K562 (cell line): ENCODE measurements around the gene AIFM3. TPM values are rescaled to one million over a fixed set of nuclear protein-coding genes. Genes with fewer than 3 reads are reported as not detected.

Experiments used
- ELF2 ChIP-seq: fragments of 250-450 bp; sonication (Bioruptor Pico); IDR thresholded peaks from 2 replicates; pipeline ENCODE4 v1.5.0; 2021; ENCODE audit warnings: mild to moderate bottlenecking
- EWSR1 ChIP-seq: fragments of 450-650 bp; IDR thresholded peaks from 2 replicates; pipeline ENCODE4 v1.6.1; 2018; ENCODE audit warnings: borderline replicate concordance, mild to moderate bottlenecking, low read depth, moderate library complexity; ENCODE audit not compliant: partially characterized antibody
- NFYB ChIP-seq: IDR thresholded peaks from 2 replicates; pipeline ENCODE4 v1.6.1; 2011; ENCODE audit warnings: mild to moderate bottlenecking, moderate library complexity; ENCODE audit not compliant: insufficient read length; ENCODE audit errors: extremely low read depth
- NONO ChIP-seq, 2 experiments: fragments of 200-400 bp in 1 of 2; fragments of 450-650 bp in 1 of 2; formaldehyde crosslinking in 1 of 2; IDR thresholded peaks; 2 replicates each; pipeline ENCODE4 v1.6.1; 2017; ENCODE audit warnings: low read depth in 2 of 2, mild to moderate bottlenecking in 2 of 2, moderate library complexity in 2 of 2, low read length in 1 of 2
- NUFIP1 ChIP-seq: fragments of 450-650 bp; IDR thresholded peaks from 2 replicates; pipeline ENCODE4 v1.6.1; 2018; ENCODE audit not compliant: partially characterized antibody
- POLR2AphosphoS2 ChIP-seq: IDR thresholded peaks from 2 replicates; pipeline ENCODE4 v1.6.1; 2012; ENCODE audit warnings: low read length, improper control_type of control experiment
- POLR3G ChIP-seq: IDR thresholded peaks from 2 replicates; pipeline ENCODE4 v1.6.1; 2011; ENCODE audit not compliant: insufficient read length, insufficient replicate concordance; ENCODE audit errors: extremely low read depth
- POU5F1 ChIP-seq: fragments of 150-350 bp; IDR thresholded peaks from 2 replicates; pipeline ENCODE4 v1.6.1; 2014; ENCODE audit warnings: borderline replicate concordance, low read length, low read depth, mild to moderate bottlenecking; ENCODE audit not compliant: partially characterized antibody
- RCOR1 ChIP-seq, 2 experiments: IDR thresholded peaks; 2 replicates each; pipeline ENCODE4 v1.6.1; 2012; ENCODE audit warnings: low read depth in 2 of 2, low read length in 2 of 2, borderline replicate concordance in 1 of 2, improper control_type of control experiment in 1 of 2
- TAF1 ChIP-seq: IDR thresholded peaks from 2 replicates; pipeline ENCODE4 v1.6.1; 2011; ENCODE audit warnings: mild to moderate bottlenecking, low read length, moderate library complexity; ENCODE audit not compliant: insufficient read depth, control insufficient read depth, severe bottlenecking; ENCODE audit errors: extremely low read depth
- U2AF2 ChIP-seq: fragments of 200-400 bp; formaldehyde crosslinking; optimal IDR thresholded peaks from 2 replicates; pipeline ENCODE3; 2017; ENCODE audit warnings: low read depth, mild to moderate bottlenecking, low read length
- ZFP1 ChIP-seq: fragments of 450-650 bp; formaldehyde crosslinking; IDR thresholded peaks from 2 replicates; pipeline ENCODE4 v1.4.0; 2020; ENCODE audit warnings: mild to moderate bottlenecking, mixed read lengths
- polyA plus RNA-seq, 8 experiments: library from polyadenylated mRNA; depleted of rRNA in 4 of 8; stranded (reverse) in 5 of 8; unstranded in 3 of 8; fragments of >200 nt; fragmentation: Nextera tagmentation in 2 of 8; fragmentation: Illumina TruSeq in 1 of 8; extraction: Ambion mirVana in 2 of 8; extraction: Trizol in 1 of 8; gene quantifications; 2 replicates each; pipeline versions ENCODE4 v1.2.1 to v1.2.3, GENCODE V29; 2011 to 2014; ENCODE audit warnings: inconsistent platforms in 1 of 8, missing spikeins in 1 of 8
- total RNA-seq, 7 experiments: library from RNA; depleted of rRNA in 6 of 7; stranded (reverse); fragments of >200 nt in 6 of 7; fragmentation: Illumina TruSeq in 2 of 7; extraction: Trizol in 2 of 7; gene quantifications; 2 replicates each; pipeline versions ENCODE4 v1.2.1 to v1.2.3, GENCODE V29; 2011 to 2021; ENCODE audit warnings: low replicate concordance in 1 of 7
- TF ChIP-seq, protein P1 (sequence below): fragments of 250-450 bp; sonication (Bioruptor Pico); IDR thresholded peaks from 2 replicates; pipeline ENCODE4 v1.9.0; 2021; ENCODE audit warnings: mild to moderate bottlenecking
- TF ChIP-seq, protein P2 (sequence below), 2 experiments: fragments of 250-450 bp in 1 of 2; fragments of 450-650 bp in 1 of 2; sonication (Bioruptor Pico) in 1 of 2; IDR thresholded peaks; 2 replicates each; pipeline versions ENCODE4 v1.6.1 to v1.8.0; 2016 to 2021; ENCODE audit warnings: mild to moderate bottlenecking in 2 of 2, moderate library complexity in 2 of 2, missing compliant biosample characterization in 1 of 2, missing genetic modification characterization in 1 of 2
- TF ChIP-seq, protein P3 (sequence below): sonication (generic); formaldehyde crosslinking; IDR thresholded peaks from 2 replicates; pipeline ENCODE4 v1.8.1; 2023; ENCODE audit warnings: mild to moderate bottlenecking, missing genetic modification reagents
- TF ChIP-seq, protein P4 (sequence below): sonication (generic); formaldehyde crosslinking; IDR thresholded peaks from 2 replicates; pipeline ENCODE4 v1.8.1; 2023; ENCODE audit warnings: mild to moderate bottlenecking, missing genetic modification reagents
- TF ChIP-seq, protein P5 (sequence below): fragments of 250-450 bp; sonication (Bioruptor Pico); IDR thresholded peaks from 2 replicates; pipeline ENCODE4 v1.8.0; 2021; ENCODE audit warnings: moderate library complexity, mild to moderate bottlenecking, inconsistent platforms

Gene AIFM3
- total and polyA plus RNA-seq, 9 of the 15 experiments (the other 6 are each of a cell fraction or from before 2014, with no cell fraction given): 0.03 to 0.20 (median 0.07) TPM; not detected in 1

DNA sequence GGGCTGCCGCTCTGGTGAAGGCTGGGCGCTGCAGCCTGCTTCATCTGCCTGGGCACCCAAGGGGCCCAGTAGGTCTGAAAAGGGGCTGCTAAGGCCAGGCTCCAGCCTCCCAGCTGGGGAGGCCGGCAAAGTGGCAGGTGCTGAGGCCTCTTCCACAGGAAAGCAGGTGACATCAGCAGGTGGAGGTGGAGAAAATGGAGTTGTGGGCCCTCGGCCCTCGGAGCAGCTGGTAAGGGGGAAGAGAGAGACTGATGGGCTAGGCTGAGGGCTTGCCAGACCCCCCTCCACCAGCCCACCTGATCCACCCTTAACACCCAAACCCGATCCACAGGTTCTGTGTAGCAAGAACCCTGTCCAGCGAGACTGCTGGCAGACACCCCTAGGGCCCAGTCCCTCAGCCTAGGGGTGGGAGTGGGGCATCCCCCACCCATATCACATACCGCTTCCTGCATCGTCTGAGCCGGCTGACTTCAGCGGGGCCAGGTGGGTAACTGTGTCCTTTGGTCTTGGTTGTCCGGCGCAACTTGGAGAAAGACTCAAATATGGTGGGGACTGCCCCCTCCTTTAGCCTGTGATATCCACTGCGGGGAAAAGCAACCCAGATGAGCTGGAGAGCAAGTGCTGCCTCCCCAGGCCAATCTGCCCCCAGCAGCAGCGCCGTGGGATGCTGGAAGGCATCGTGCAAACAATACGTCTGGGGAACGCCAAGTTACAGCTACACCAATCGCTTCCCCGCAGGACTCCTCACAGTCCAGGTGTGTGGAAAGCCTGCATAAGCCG is 33.3 kb downstream of the AIFM3 start (continued):
- TF ChIP-seq POLR3G (no peak), ZFP1 (no peak), RCOR1 (IDR thresholded peaks at IDR 0.05; ENCODE audit: borderline replicate concordance in 1 of 2, low read depth in 2 of 2, low read length in 2 of 2) (peak; percentile 38 to 82; a peak in 3 of 4 replicates), EWSR1 (no peak), U2AF2 (no peak), NFYB (no peak), POU5F1 (no peak), POLR2AphosphoS2 (peak; percentile 29), NUFIP1 (no peak), ELF2 (no peak), NONO (IDR thresholded peaks at IDR 0.05; ENCODE audit: low read depth in 2 of 2, low read length in 1 of 2) (no peak), TAF1 (no peak)
- TF ChIP-seq, protein P1, sequence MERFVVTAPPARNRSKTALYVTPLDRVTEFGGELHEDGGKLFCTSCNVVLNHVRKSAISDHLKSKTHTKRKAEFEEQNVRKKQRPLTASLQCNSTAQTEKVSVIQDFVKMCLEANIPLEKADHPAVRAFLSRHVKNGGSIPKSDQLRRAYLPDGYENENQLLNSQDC (CRISPR knock-in tag): no peak
- TF ChIP-seq, protein P2, sequence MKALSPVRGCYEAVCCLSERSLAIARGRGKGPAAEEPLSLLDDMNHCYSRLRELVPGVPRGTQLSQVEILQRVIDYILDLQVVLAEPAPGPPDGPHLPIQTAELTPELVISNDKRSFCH (CRISPR knock-in tag; IDR thresholded peaks at IDR 0.05): no peak
- TF ChIP-seq, protein P2 (tag; IDR thresholded peaks at IDR 0.05): no peak
- TF ChIP-seq, protein P3, sequence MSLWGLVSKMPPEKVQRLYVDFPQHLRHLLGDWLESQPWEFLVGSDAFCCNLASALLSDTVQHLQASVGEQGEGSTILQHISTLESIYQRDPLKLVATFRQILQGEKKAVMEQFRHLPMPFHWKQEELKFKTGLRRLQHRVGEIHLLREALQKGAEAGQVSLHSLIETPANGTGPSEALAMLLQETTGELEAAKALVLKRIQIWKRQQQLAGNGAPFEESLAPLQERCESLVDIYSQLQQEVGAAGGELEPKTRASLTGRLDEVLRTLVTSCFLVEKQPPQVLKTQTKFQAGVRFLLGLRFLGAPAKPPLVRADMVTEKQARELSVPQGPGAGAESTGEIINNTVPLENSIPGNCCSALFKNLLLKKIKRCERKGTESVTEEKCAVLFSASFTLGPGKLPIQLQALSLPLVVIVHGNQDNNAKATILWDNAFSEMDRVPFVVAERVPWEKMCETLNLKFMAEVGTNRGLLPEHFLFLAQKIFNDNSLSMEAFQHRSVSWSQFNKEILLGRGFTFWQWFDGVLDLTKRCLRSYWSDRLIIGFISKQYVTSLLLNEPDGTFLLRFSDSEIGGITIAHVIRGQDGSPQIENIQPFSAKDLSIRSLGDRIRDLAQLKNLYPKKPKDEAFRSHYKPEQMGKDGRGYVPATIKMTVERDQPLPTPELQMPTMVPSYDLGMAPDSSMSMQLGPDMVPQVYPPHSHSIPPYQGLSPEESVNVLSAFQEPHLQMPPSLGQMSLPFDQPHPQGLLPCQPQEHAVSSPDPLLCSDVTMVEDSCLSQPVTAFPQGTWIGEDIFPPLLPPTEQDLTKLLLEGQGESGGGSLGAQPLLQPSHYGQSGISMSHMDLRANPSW: peak; percentile 88
- TF ChIP-seq, protein P4, sequence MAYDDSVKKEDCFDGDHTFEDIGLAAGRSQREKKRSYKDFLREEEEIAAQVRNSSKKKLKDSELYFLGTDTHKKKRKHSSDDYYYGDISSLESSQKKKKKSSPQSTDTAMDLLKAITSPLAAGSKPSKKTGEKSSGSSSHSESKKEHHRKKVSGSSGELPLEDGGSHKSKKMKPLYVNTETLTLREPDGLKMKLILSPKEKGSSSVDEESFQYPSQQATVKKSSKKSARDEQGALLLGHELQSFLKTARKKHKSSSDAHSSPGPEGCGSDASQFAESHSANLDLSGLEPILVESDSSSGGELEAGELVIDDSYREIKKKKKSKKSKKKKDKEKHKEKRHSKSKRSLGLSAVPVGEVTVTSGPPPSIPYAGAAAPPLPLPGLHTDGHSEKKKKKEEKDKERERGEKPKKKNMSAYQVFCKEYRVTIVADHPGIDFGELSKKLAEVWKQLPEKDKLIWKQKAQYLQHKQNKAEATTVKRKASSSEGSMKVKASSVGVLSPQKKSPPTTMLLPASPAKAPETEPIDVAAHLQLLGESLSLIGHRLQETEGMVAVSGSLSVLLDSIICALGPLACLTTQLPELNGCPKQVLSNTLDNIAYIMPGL (CRISPR knock-in tag): peak; percentile 48; the same call in 1 of the 2 replicates
- TF ChIP-seq, protein P5, sequence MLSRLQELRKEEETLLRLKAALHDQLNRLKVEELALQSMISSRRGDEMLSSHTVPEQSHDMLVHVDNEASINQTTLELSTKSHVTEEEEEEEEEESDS: no peak
